Endothelial cell of umbilical vein (primary cell): ENCODE data around the gene SPATS2L. TPM values are rescaled to one million over a fixed set of nuclear protein-coding genes. Genes with fewer than 3 reads are reported as not detected.

Source experiments
- BruUV-seq: library from RNA; stranded (reverse); fragments of 400-500 nt; replicated peaks from 2 replicates; lab custom pipeline; 2021; lab: Mats Ljungman, UMichigan
- CTCF ChIA-PET: fragments of 300-600, 350-600 bp; sonication (Branson Sonifier 250); formaldehyde crosslinking; loops from one replicate; lab custom pipeline; 2021; ENCODE audit warnings: antibody characterized with exemption, inconsistent platforms; lab: Charles Lee
- POLR2A ChIA-PET: fragments of 300-600, 350-600 bp; sonication (Branson Sonifier 250); formaldehyde crosslinking; loops from one replicate; lab custom pipeline; 2021; ENCODE audit warnings: antibody characterized with exemption, inconsistent platforms; lab: Charles Lee
- DNase-seq: peaks from one replicate; pipeline ENCODE4 v3.0.0-alpha.2; 2011; ENCODE audit warnings: low read depth, low spot score
- FAIRE-seq: peaks from 2 replicates; lab custom pipeline; 2011; peaks lifted over from hg19 to GRCh38; lab: Jason Lieb, UNC
- H2AFZ ChIP-seq: 2 replicates; pipeline ENCODE4 v1.6.0; 2012; ENCODE audit warnings: low read depth, low read length, control low read depth, inconsistent platforms
- H3K27ac ChIP-seq: 2 replicates; pipeline ENCODE4 v1.5.1; 2011; ENCODE audit warnings: low read depth, mild to moderate bottlenecking, control low read depth, low read length, moderate library complexity; ENCODE audit not compliant: insufficient read depth
- H3K27me3 ChIP-seq, 2 experiments: 2 replicates each; pipeline versions ENCODE4 v1.6.0 to v1.6.1; 2011; ENCODE audit warnings: low read length in 2 of 2, mixed read lengths in 1 of 2; ENCODE audit not compliant: control insufficient read depth in 2 of 2, insufficient read depth in 2 of 2
- H3K36me3 ChIP-seq, 2 experiments: 2 replicates in 1 of 2; 3 replicates in 1 of 2; pipeline ENCODE4 v1.5.1; 2011; ENCODE audit warnings: low read length in 2 of 2, mild to moderate bottlenecking in 1 of 2, moderate library complexity in 1 of 2; ENCODE audit not compliant: control insufficient read depth in 2 of 2, insufficient read depth in 2 of 2; ENCODE audit errors: extremely low read depth in 1 of 2
- H3K4me1 ChIP-seq: 3 replicates; pipeline ENCODE4 v1.5.1; 2011; ENCODE audit warnings: mild to moderate bottlenecking, low read length; ENCODE audit not compliant: control insufficient read depth, insufficient read depth; ENCODE audit errors: extremely low read depth
- H3K4me2 ChIP-seq: 2 replicates; pipeline ENCODE4 v1.6.1; 2011; ENCODE audit warnings: low read length, control low read depth, mixed read lengths; ENCODE audit not compliant: insufficient read depth
- H3K4me3 ChIP-seq, 3 experiments: fragments of 200-600 bp in 1 of 3; sonication (generic), shearing (Covaris generic) in 1 of 3; replicated peaks in 1 of 3; 2 replicates each; pipeline ENCODE4 v1.5.1; 2011 to 2016; ENCODE audit warnings: control low read depth in 3 of 3, low read length in 3 of 3, mild to moderate bottlenecking in 2 of 3, inconsistent platforms in 1 of 3, low read depth in 1 of 3, moderate library complexity in 1 of 3; ENCODE audit not compliant: insufficient read depth in 1 of 3
- H3K79me2 ChIP-seq: 2 replicates; pipeline ENCODE4 v1.6.0; 2012; ENCODE audit warnings: low read length, inconsistent platforms; ENCODE audit not compliant: control insufficient read depth, insufficient read depth
- H3K9ac ChIP-seq: replicated peaks from 2 replicates; pipeline ENCODE3; 2011; ENCODE audit warnings: low read length, control low read depth; ENCODE audit not compliant: insufficient read depth; ENCODE audit errors: extremely low read depth
- H3K9me1 ChIP-seq: replicated peaks from 3 replicates; pipeline ENCODE4 v1.6.0; 2011; ENCODE audit warnings: mild to moderate bottlenecking, low read length; ENCODE audit not compliant: control insufficient read depth, insufficient read depth; ENCODE audit errors: extremely low read depth
- H3K9me3 ChIP-seq: replicated peaks from 2 replicates; pipeline ENCODE4 v1.5.1; 2012; ENCODE audit warnings: low read length, inconsistent platforms; ENCODE audit not compliant: control insufficient read depth, insufficient read depth
- H4K20me1 ChIP-seq: replicated peaks from 2 replicates; pipeline ENCODE3; 2011; ENCODE audit warnings: mild to moderate bottlenecking, low read length; ENCODE audit not compliant: control insufficient read depth, insufficient read depth; ENCODE audit errors: extremely low read depth
- CTCF ChIP-seq, 2 donors: IDR thresholded peaks; 1 replicate in 1 of 2; 2 replicates in 1 of 2; pipeline ENCODE4 v1.5.1; 2011; ENCODE audit warnings: low read length in 2 of 2, mild to moderate bottlenecking in 2 of 2, moderate library complexity in 2 of 2, control low read depth in 1 of 2, inconsistent platforms in 1 of 2, low read depth in 1 of 2; ENCODE audit not compliant: insufficient read depth in 1 of 2; ENCODE audit errors: extremely low read depth in 1 of 2
- EZH2 ChIP-seq: IDR thresholded peaks from 2 replicates; pipeline ENCODE4 v1.6.1; 2012; ENCODE audit warnings: borderline replicate concordance, low read depth, mild to moderate bottlenecking, moderate library complexity, low read length, inconsistent platforms; ENCODE audit not compliant: severe bottlenecking
- FOS ChIP-seq: IDR thresholded peaks from 2 replicates; pipeline ENCODE4 v1.6.1; 2011; ENCODE audit warnings: mild to moderate bottlenecking, low read length, moderate library complexity, borderline replicate concordance; ENCODE audit not compliant: insufficient read depth
- GATA2 ChIP-seq: IDR thresholded peaks from 2 replicates; pipeline ENCODE4 v1.7.0; 2011; ENCODE audit warnings: low read depth, mild to moderate bottlenecking, moderate library complexity, mixed read lengths, low read length; ENCODE audit not compliant: insufficient read length, insufficient read depth
- JUN ChIP-seq: IDR thresholded peaks from 2 replicates; pipeline ENCODE4 v1.6.1; 2011; ENCODE audit warnings: borderline replicate concordance, low read depth; ENCODE audit not compliant: insufficient read length, insufficient read depth
- MAX ChIP-seq: IDR thresholded peaks from 2 replicates; pipeline ENCODE4 v1.6.1; 2011; ENCODE audit not compliant: insufficient read depth, insufficient read length
- MYC ChIP-seq: IDR thresholded peaks from one replicate; pipeline ENCODE4 v1.6.1; 2011; ENCODE audit warnings: mild to moderate bottlenecking, low read depth, low read length
- POLR2A ChIP-seq: IDR thresholded peaks from 2 replicates; pipeline ENCODE4 v1.6.1; 2012; ENCODE audit warnings: low read depth, mild to moderate bottlenecking, control low read depth, low read length
- POLR2AphosphoS5 ChIP-seq: IDR thresholded peaks from 2 replicates; pipeline ENCODE4 v1.6.1; 2012; ENCODE audit warnings: low read depth, mild to moderate bottlenecking, control low read depth, low read length, moderate library complexity; ENCODE audit not compliant: insufficient read depth
- dilution Hi-C: fragments of 300-500 bp; cut with MboI; formaldehyde crosslinking; loops from one replicate; pipeline ENCODE4 v1.15.0; 2019; ENCODE audit warnings: low sequenced_read_pairs; ENCODE audit not compliant: extremely low pct_ligation_motif_present
- intact Hi-C: fragments of 100-400 bp; cut with micrococcal nuclease; formaldehyde crosslinking; loops from one replicate; pipeline ENCODE4 v1.10.0; 2022
- polyA plus RNA-seq, 4 experiments: library from polyadenylated mRNA; depleted of rRNA in 3 of 4; stranded (reverse) in 3 of 4; unstranded in 1 of 4; fragments of >200 nt; gene quantifications; 2 replicates each; pipeline versions ENCODE4 v1.2.1 to v1.2.3, GENCODE V29; 2011 to 2012; ENCODE audit warnings: missing spikeins in 1 of 4
- total RNA-seq: library from RNA; stranded (reverse); gene quantifications from 2 replicates; pipeline ENCODE4 v1.2.3, GENCODE V29; 2021

The SPATS2L gene
- total and polyA plus RNA-seq, 2 donors (not counting 3 experiments of a cell fraction or from before 2014, with no cell fraction given), result 29.1 to 72.9 TPM

- peaks cover 28% of the 10 kb centered on the region for H3K79me2 ChIP-seq
- intact Hi-C loops, result loop anchor here (5.0 kb wide), 1 partner anchor 35 kb away; no protein-coding TSS in a partner anchor
- no peak overlapping the region for H3K27ac ChIP-seq
- H3K9me3 ChIP-seq, result no peaks in the 10 kb centered on the region
- H3K9ac ChIP-seq, result no peak overlapping the region
- H3K4me1 ChIP-seq, result peaks cover 11% of the 10 kb centered on the region
- CTCF ChIA-PET, result no interaction called here
- dilution Hi-C loops, result no loop called here
- no peaks in the 10 kb centered on the region for H3K36me3 ChIP-seq
- peaks cover under 1% of the 10 kb centered on the region for H3K9me1 ChIP-seq
- no peak overlapping the region for H3K4me3 ChIP-seq
- H3K27me3 ChIP-seq, result no peaks in the 10 kb centered on the region
- DNase-seq (no peak), FAIRE-seq (no peak)
- TF ChIP-seq POLR2A (no peak), MAX (no peak), EZH2 (no peak), JUN (no peak), FOS (no peak), GATA2 (no peak), CTCF (IDR thresholded peaks at IDR 0.05; ENCODE audit: extremely low read depth in 1 of 2, insufficient read depth in 1 of 2, low read depth in 1 of 2, low read length in 2 of 2) (no peak), MYC (no peak), POLR2AphosphoS5 (no peak)
- no peak overlapping the region for H3K4me2 ChIP-seq
- no TSS peak for BruUV-seq
- POLR2A ChIA-PET, result no interaction called here
- no peak overlapping the region for H2AFZ ChIP-seq
- H4K20me1 ChIP-seq, result no peaks in the 10 kb centered on the region
Measured at GRCh38 chr2:200342235-200342634, 35.7 kb downstream of the SPATS2L start.
